Measurements from ENCODE around the gene ENPP3.

ENPP3 gene

GRCh38 chr6:131681585-131681984, 44.5 kb downstream of the ENPP3 start:
- DNase-seq, result no peak
- no peak overlapping the region for H3K4me3 ChIP-seq (ENCODE audit: low read depth, low read length)
- no peak for TF ChIP-seq CTCF (IDR thresholded peaks at IDR 0.05; ENCODE audit: low read depth, low read length)
- H3K9me3 ChIP-seq, result no peaks in the 10 kb centered on the region
- no peaks in the 10 kb centered on the region for H3K4me1 ChIP-seq
- H3K36me3 ChIP-seq, result no peaks in the 10 kb centered on the region
- no peaks in the 10 kb centered on the region for H3K27me3 ChIP-seq

GRCh38 chr6:131682442-131682841, 45.3 kb downstream of the ENPP3 start:
- TF ChIP-seq CTCF (IDR thresholded peaks at IDR 0.05; ENCODE audit: low read depth, low read length), result no peak
- no peaks in the 10 kb centered on the region for H3K9me3 ChIP-seq
- no peak for DNase-seq
- no peak overlapping the region for H3K4me3 ChIP-seq (ENCODE audit: low read depth, low read length)
- H3K4me1 ChIP-seq, result no peaks in the 10 kb centered on the region
- H3K36me3 ChIP-seq, result no peaks in the 10 kb centered on the region
- no peaks in the 10 kb centered on the region for H3K27me3 ChIP-seq

- Histone ChIP-seq H3K27me3 (no peaks in the 10 kb centered on the region), H3K4me3 (ENCODE audit: low read depth, low read length) (no peak overlapping the region), H3K36me3 (no peaks in the 10 kb centered on the region), H3K4me1 (no peaks in the 10 kb centered on the region), H3K9me3 (no peaks in the 10 kb centered on the region)
- DNase-seq, result no peak
- TF ChIP-seq CTCF (IDR thresholded peaks at IDR 0.05; ENCODE audit: low read depth, low read length), result no peak
These were observed 46.4 kb downstream of the ENPP3 start for GRCh38 chr6:131683479-131683878.

- Histone ChIP-seq H3K4me3 (ENCODE audit: low read depth, low read length) (no peak overlapping the region), H3K36me3 (no peaks in the 10 kb centered on the region), H3K4me1 (no peaks in the 10 kb centered on the region), H3K27me3 (no peaks in the 10 kb centered on the region), H3K9me3 (no peaks in the 10 kb centered on the region)
- DNase-seq, result no peak
- TF ChIP-seq CTCF (IDR thresholded peaks at IDR 0.05; ENCODE audit: low read depth, low read length), result no peak
These were observed 48.2 kb downstream of the ENPP3 start for GRCh38 chr6:131685266-131685780.

GRCh38 chr6:131687022-131687421, 49.9 kb downstream of the ENPP3 start:
- no peaks in the 10 kb centered on the region for H3K36me3 ChIP-seq
- no peaks in the 10 kb centered on the region for H3K9me3 ChIP-seq
- H3K27me3 ChIP-seq, result no peaks in the 10 kb centered on the region
- TF ChIP-seq CTCF (IDR thresholded peaks at IDR 0.05; ENCODE audit: low read depth, low read length), result no peak
- no peaks in the 10 kb centered on the region for H3K4me1 ChIP-seq
- DNase-seq, result no peak
- no peak overlapping the region for H3K4me3 ChIP-seq (ENCODE audit: low read depth, low read length)

GRCh38 chr6:131688286-131688685, 51.2 kb downstream of the ENPP3 start:
- no peak for TF ChIP-seq CTCF (IDR thresholded peaks at IDR 0.05; ENCODE audit: low read depth, low read length)
- Histone ChIP-seq H3K27me3 (no peaks in the 10 kb centered on the region), H3K4me1 (no peaks in the 10 kb centered on the region), H3K4me3 (ENCODE audit: low read depth, low read length) (no peak overlapping the region), H3K9me3 (no peaks in the 10 kb centered on the region), H3K36me3 (no peaks in the 10 kb centered on the region)
- no peak for DNase-seq
